Neural crest cell (in vitro differentiated cells): ENCODE measurements around the gene SLC43A2. TPM values are rescaled to one million over a fixed set of nuclear protein-coding genes. Genes with fewer than 3 reads are reported as not detected.

ENCODE experiments used
- DNase-seq: peaks from one replicate; pipeline ENCODE4 v3.0.0; 2021; ENCODE audit warnings: low read depth, mixed read lengths, low spot score
- H3K27ac Mint-ChIP-seq: one replicate; pipeline ENCODE4 v1.8.0; 2021; ENCODE audit warnings: mild to moderate bottlenecking, mixed read lengths; ENCODE audit not compliant: unreplicated experiment
- H3K27me3 Mint-ChIP-seq: 2 replicates; pipeline ENCODE4 v1.8.0; 2021; ENCODE audit warnings: low read depth, mild to moderate bottlenecking, mixed read lengths
- H3K36me3 Mint-ChIP-seq: 2 replicates; pipeline ENCODE4 v1.8.0; 2021; ENCODE audit warnings: low read depth, mild to moderate bottlenecking, mixed read lengths
- H3K4me1 Mint-ChIP-seq: 2 replicates; pipeline ENCODE4 v1.8.0; 2021; ENCODE audit warnings: mixed read lengths
- H3K4me3 Mint-ChIP-seq: one replicate; pipeline ENCODE4 v1.8.0; 2021; ENCODE audit warnings: mild to moderate bottlenecking, mixed read lengths
- H3K9me3 Mint-ChIP-seq: 2 replicates; pipeline ENCODE4 v1.8.0; 2021; ENCODE audit warnings: mixed read lengths
- total RNA-seq: library from RNA; stranded (reverse); gene quantifications from 2 replicates; pipeline ENCODE4 v1.2.1, GENCODE V29; 2021
- TF ChIP-seq, protein P1 (sequence below): fragments of 200-600 bp; sonication (generic); conservative IDR thresholded peaks from 2 replicates; pipeline ENCODE4 v1.5.0; 2021; ENCODE audit warnings: antibody characterized with exemption, mild to moderate bottlenecking

Gene SLC43A2
- total RNA-seq, 1 donor from 2014 or later, result 13.9 TPM

DNA sequence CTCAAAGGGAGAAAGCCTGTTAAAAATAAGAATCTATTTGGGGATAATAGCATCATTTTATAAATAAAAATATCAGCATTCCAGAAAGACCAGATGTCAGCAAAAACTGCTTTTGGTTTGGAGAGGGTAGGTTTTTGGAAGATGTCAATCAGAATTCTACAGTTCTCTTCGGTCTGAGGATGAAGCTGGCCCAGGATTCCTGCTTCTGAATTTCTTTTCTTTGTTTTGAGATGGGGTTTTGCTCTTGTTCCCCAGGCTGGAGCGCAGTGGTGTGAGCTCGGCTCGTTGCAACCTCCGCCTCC lies 35.1 kb downstream of the SLC43A2 start:
- Mint-ChIP-seq H3K4me1 (no peaks in the 10 kb centered on the region), H3K4me3 (no peak overlapping the region), H3K36me3 (no peaks in the 10 kb centered on the region), H3K27me3 (no peaks in the 10 kb centered on the region), H3K27ac (peak overlapping the region; percentile 67), H3K9me3 (no peaks in the 10 kb centered on the region)
- TF ChIP-seq, protein P1, sequence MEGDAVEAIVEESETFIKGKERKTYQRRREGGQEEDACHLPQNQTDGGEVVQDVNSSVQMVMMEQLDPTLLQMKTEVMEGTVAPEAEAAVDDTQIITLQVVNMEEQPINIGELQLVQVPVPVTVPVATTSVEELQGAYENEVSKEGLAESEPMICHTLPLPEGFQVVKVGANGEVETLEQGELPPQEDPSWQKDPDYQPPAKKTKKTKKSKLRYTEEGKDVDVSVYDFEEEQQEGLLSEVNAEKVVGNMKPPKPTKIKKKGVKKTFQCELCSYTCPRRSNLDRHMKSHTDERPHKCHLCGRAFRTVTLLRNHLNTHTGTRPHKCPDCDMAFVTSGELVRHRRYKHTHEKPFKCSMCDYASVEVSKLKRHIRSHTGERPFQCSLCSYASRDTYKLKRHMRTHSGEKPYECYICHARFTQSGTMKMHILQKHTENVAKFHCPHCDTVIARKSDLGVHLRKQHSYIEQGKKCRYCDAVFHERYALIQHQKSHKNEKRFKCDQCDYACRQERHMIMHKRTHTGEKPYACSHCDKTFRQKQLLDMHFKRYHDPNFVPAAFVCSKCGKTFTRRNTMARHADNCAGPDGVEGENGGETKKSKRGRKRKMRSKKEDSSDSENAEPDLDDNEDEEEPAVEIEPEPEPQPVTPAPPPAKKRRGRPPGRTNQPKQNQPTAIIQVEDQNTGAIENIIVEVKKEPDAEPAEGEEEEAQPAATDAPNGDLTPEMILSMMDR, result no peak
- DNase-seq, result no peak

DNA sequence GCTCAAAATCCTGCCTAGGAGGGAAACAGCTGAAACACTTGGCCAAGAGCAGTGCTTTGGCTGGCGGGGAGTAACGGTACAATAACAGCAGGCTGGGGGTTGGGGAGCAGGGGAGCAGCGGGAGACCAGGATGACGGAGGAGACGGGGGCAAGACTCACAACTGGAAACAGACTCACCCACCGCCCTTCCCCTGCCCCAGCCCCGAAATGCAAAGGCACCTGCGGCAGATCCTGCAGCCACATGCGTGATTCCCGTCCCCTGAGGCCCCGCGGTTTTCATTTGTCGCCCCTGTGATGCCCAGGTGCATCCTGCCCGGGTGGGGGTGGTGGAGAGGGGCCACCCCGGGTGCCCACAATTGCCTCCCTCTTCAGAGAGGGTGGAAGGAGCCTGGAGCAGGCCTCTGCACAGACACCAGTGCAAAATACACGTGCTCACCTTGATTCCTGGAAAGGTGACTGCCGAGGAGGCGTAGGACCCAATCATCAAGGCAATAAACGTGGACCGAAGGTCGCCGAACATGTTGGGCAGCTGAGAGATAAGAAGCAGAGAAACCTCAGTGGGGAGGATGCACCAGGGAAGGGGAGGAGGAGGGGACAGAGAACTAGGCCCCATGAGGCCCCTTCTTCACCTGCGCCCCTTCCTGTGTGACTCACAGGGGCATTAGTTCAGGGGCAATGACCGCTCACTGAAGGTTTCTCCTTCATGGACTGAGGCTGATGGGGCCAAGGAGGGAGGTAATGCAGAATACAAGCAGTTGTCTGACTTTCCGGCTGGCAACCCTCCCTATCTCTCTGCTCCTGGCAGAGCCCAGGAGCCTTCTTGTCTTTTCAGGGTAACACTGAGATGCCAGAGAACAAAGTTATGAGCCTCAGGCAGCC lies 35.6 kb downstream of the SLC43A2 start:
- no peak for DNase-seq
- no peak overlapping the region for H3K27ac Mint-ChIP-seq
- TF ChIP-seq, protein P1, result no peak
- H3K4me1 Mint-ChIP-seq, result no peaks in the 10 kb centered on the region
- no peak overlapping the region for H3K4me3 Mint-ChIP-seq
- H3K27me3 Mint-ChIP-seq, result no peaks in the 10 kb centered on the region
- H3K9me3 Mint-ChIP-seq, result no peaks in the 10 kb centered on the region
- H3K36me3 Mint-ChIP-seq, result no peaks in the 10 kb centered on the region

DNA sequence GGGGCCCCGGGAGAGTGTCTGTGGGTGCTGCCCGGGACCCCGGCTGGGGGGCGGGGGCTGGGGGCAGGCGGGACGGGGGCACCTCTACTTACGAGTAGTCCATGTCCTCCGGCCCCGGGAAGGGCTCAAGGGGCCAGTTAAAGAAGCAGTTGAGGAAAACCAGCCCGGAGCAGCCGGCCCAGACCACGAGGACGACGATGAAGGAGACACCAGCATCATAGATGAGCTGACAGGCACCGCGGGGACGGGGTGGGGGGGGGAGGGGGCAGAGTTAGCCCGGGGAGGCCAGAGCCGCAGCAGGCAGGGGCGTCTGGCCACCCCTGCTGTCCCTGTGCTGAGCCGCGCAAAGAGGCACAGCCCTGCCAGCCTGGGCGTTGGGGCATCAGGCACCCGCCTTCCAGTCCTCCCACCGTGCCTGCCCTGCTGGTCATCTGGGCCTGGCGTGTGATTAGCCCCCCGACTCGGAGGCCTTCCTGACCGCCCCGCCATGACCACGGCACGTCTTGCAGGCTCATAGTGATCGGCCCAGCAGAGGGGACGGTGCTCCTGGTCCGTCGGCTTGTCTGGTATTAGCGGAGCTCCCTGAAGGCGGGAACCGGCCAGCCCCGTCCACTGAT lies 37.1 kb downstream of the SLC43A2 start:
- H3K27ac Mint-ChIP-seq, result no peak overlapping the region
- H3K36me3 Mint-ChIP-seq, result no peaks in the 10 kb centered on the region
- H3K27me3 Mint-ChIP-seq, result no peaks in the 10 kb centered on the region
- H3K4me1 Mint-ChIP-seq, result no peaks in the 10 kb centered on the region
- H3K4me3 Mint-ChIP-seq, result no peak overlapping the region
- TF ChIP-seq, protein P1, result no peak
- no peak for DNase-seq
- no peaks in the 10 kb centered on the region for H3K9me3 Mint-ChIP-seq

DNA sequence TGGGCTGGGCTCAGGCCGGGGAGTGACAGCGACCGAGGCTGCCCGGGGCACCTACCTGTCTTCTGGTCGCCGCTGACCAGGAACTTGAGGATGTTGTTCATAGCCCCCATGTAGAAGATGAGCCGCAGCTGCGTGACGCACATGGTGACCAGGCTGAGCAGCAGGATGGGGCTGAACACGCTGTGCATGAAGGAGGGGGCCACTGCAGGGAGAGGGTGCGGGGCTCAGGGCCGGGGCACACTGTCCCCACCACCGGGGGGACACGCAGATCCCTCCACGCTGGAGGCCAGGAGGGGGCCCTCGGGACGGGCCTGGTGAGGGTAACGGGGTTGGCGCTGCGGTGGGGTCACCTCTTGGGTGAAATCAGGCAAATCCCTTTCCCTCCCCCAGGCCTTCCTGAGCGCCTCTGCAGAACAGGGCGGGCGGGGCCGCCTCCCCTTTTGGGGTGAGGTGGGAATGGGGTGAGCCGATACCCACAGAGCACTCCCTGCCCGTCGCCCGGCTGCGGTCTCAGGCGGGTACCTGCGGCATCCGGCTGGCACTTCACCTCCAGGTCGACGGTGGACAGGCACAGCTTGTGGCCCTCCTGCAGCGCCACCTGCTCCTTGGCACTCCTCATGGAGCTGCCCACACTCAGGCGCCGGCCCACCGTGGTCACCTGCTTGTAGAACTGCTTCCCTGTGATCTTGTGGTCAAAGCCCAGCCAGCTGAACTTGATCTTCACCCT lies 37.7 kb downstream of the SLC43A2 start:
- Mint-ChIP-seq H3K9me3 (no peaks in the 10 kb centered on the region), H3K27ac (no peak overlapping the region), H3K4me3 (no peak overlapping the region), H3K36me3 (no peaks in the 10 kb centered on the region), H3K4me1 (no peaks in the 10 kb centered on the region), H3K27me3 (no peaks in the 10 kb centered on the region)
- TF ChIP-seq, protein P1, result no peak
- no peak for DNase-seq

DNA sequence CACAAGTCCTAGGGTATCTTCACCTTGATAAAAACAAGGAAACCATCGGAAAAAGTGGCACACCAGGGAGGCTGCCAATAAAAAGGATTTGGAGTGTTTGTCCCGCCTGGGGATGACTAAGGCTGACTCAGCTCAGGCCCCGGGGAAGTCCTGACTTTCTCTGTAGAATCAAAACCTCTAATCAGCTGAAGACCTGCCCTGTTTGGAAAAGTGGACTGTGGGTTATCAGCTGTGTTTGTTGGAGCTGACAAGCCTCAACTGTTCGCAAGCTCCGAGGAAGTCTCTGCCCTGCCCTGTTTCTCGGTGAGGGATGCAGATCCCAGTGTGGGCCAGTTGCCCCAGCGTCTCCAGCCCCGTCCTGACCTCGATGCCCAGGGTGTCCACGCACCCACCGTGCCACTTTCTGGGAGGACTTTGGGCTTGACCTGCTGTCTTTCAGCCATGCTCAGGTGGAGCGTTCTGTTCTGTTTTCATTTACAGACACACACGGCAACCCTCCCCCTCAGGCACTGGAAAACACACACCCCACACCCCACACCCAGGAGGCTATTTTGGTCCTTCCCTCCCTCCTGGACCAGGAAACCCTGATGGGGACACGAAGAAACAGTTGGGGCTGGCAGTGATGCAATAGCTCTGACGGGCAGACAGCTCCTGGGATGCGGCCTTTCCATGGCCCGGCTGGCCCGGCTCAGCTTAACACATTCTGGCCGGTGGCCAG lies 38.4 kb downstream of the SLC43A2 start:
- Mint-ChIP-seq H3K4me3 (no peak overlapping the region), H3K36me3 (no peaks in the 10 kb centered on the region), H3K4me1 (no peaks in the 10 kb centered on the region), H3K27me3 (no peaks in the 10 kb centered on the region), H3K27ac (no peak overlapping the region), H3K9me3 (no peaks in the 10 kb centered on the region)
- TF ChIP-seq, protein P1, result no peak
- no peak for DNase-seq
